Astrocyte (in vitro differentiated cells and primary cell): ENCODE measurements around the gene CLEC2D. TPM values are rescaled to one million over a fixed set of nuclear protein-coding genes. Genes with fewer than 3 reads are reported as not detected.
A peak's percentile ranks its signal among the peaks of the same experiment; 100 is the strongest.

ENCODE experiments used
- DNase-seq: peaks from one replicate; pipeline ENCODE4 v3.0.0-alpha.2; 2010; ENCODE audit warnings: low read depth
- FAIRE-seq: peaks from 2 replicates; lab custom pipeline; 2011; peaks lifted over from hg19 to GRCh38; lab: Jason Lieb, UNC
- H2AFZ ChIP-seq: 2 replicates; pipeline ENCODE4 v1.6.0; 2012; ENCODE audit warnings: low read depth, low read length, inconsistent platforms
- H3K27ac ChIP-seq: 2 replicates; pipeline ENCODE4 v1.5.1; 2011; ENCODE audit warnings: low read depth, low read length, inconsistent platforms
- H3K27me3 ChIP-seq: 2 replicates; pipeline ENCODE4 v1.6.0; 2011; ENCODE audit warnings: low read length, inconsistent platforms; ENCODE audit not compliant: insufficient read depth
- H3K36me3 ChIP-seq: 2 replicates; pipeline ENCODE4 v1.5.1; 2011; ENCODE audit warnings: low read length, inconsistent platforms; ENCODE audit not compliant: insufficient read depth
- H3K4me1 ChIP-seq: 2 replicates; pipeline ENCODE4 v1.5.1; 2011; ENCODE audit warnings: low read length, inconsistent platforms; ENCODE audit not compliant: insufficient read depth
- H3K4me2 ChIP-seq: 2 replicates; pipeline ENCODE4 v1.6.0; 2012; ENCODE audit warnings: low read length, inconsistent platforms
- H3K4me3 ChIP-seq: 2 replicates; pipeline ENCODE4 v1.5.1; 2011; ENCODE audit warnings: low read depth, mild to moderate bottlenecking, low read length, inconsistent platforms; ENCODE audit not compliant: insufficient read depth
- H3K79me2 ChIP-seq: 2 replicates; pipeline ENCODE4 v1.6.0; 2012; ENCODE audit warnings: mild to moderate bottlenecking, low read length, inconsistent platforms; ENCODE audit not compliant: insufficient read depth
- H3K9ac ChIP-seq: 2 replicates; pipeline ENCODE4 v1.6.0; 2012; ENCODE audit warnings: mild to moderate bottlenecking, low read length, inconsistent platforms
- H3K9me3 ChIP-seq: 2 replicates; pipeline ENCODE4 v1.5.1; 2012; ENCODE audit warnings: low read depth, mild to moderate bottlenecking, low read length, inconsistent platforms; ENCODE audit not compliant: insufficient read depth
- H4K20me1 ChIP-seq: 2 replicates; pipeline ENCODE4 v1.6.0; 2012; ENCODE audit warnings: low read length, inconsistent platforms; ENCODE audit not compliant: insufficient read depth
- H3K27ac Mint-ChIP-seq: one replicate; pipeline ENCODE4 v1.8.0; 2021; ENCODE audit warnings: mild to moderate bottlenecking, mixed read lengths; ENCODE audit not compliant: unreplicated experiment
- H3K27me3 Mint-ChIP-seq: one replicate; pipeline ENCODE4 v1.8.0; 2021; ENCODE audit warnings: low read depth, mixed read lengths; ENCODE audit not compliant: unreplicated experiment
- H3K36me3 Mint-ChIP-seq: one replicate; pipeline ENCODE4 v1.8.0; 2021; ENCODE audit warnings: low read depth, mixed read lengths; ENCODE audit not compliant: unreplicated experiment
- H3K4me1 Mint-ChIP-seq: one replicate; pipeline ENCODE4 v1.8.0; 2021; ENCODE audit warnings: low read depth, mixed read lengths; ENCODE audit not compliant: unreplicated experiment
- H3K4me3 Mint-ChIP-seq: one replicate; pipeline ENCODE4 v1.8.0; 2021; ENCODE audit warnings: mild to moderate bottlenecking, moderate library complexity, mixed read lengths; ENCODE audit not compliant: unreplicated experiment
- H3K9me3 Mint-ChIP-seq: one replicate; pipeline ENCODE4 v1.8.0; 2021; ENCODE audit warnings: mild to moderate bottlenecking, mixed read lengths; ENCODE audit not compliant: unreplicated experiment
- CTCF ChIP-seq: IDR thresholded peaks from 2 replicates; pipeline ENCODE4 v1.5.1; 2011; ENCODE audit warnings: low read depth, mild to moderate bottlenecking, inconsistent platforms, low read length, moderate library complexity; ENCODE audit not compliant: insufficient read depth
- EZH2 ChIP-seq: IDR thresholded peaks from 2 replicates; pipeline ENCODE4 v1.6.1; 2012; ENCODE audit warnings: mild to moderate bottlenecking, low read length, inconsistent platforms; ENCODE audit not compliant: insufficient read depth
- total RNA-seq: library from RNA; stranded (reverse); gene quantifications from 2 replicates; pipeline ENCODE4 v1.2.1, GENCODE V29; 2021

CLEC2D gene
- total RNA-seq, 1 donor from 2014 or later = 4.7 TPM

- no peaks in the 10 kb centered on the region for H3K27me3 ChIP-seq
- no peak overlapping the region for H3K4me2 ChIP-seq
- H2AFZ ChIP-seq = peak overlapping the region; percentile 43
- no peaks in the 10 kb centered on the region for H3K79me2 ChIP-seq
- no peaks in the 10 kb centered on the region for H3K4me1 ChIP-seq
- H3K27me3 Mint-ChIP-seq = no peaks in the 10 kb centered on the region
- peak; percentile 23 for DNase-seq
- TF ChIP-seq EZH2 (no peak), CTCF (peak; percentile 84)
- H3K4me3 ChIP-seq = no peak overlapping the region
- no peaks in the 10 kb centered on the region for H3K9me3 Mint-ChIP-seq
- no peak overlapping the region for H3K9ac ChIP-seq
- no peaks in the 10 kb centered on the region for H3K9me3 ChIP-seq
- peak overlapping the region; percentile 12 for H3K27ac Mint-ChIP-seq
- peaks cover 1% of the 10 kb centered on the region for H3K36me3 Mint-ChIP-seq
- H3K4me1 Mint-ChIP-seq = peaks cover 22% of the 10 kb centered on the region
- FAIRE-seq = no peak
- H3K27ac ChIP-seq = no peak overlapping the region
- H3K36me3 ChIP-seq = no peaks in the 10 kb centered on the region
- H3K4me3 Mint-ChIP-seq = no peak overlapping the region
- H4K20me1 ChIP-seq = no peaks in the 10 kb centered on the region
These were observed 38.6 kb downstream of the CLEC2D start for GRCh38 chr12:9707864-9708808.

DNA sequence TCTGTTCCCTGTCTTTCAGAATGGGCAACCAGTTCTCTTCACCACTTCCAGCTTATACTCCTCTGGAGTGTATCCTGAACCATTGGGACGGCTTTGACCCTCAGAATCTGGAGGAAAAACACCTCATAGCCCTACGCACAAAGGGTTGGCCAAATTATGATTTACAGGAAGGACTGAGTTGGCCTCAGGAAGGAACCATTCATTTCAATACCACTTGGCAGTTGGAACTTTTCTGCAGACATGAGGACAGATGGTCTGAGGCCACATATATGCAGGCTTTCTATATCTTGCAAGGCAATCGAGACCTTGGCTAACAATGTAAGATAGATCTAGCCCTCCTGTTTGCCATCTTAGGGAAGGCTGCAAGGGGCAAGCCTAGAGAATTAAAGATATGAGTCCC, 39.3 kb downstream of the CLEC2D start:
- no peaks in the 10 kb centered on the region for H3K4me1 ChIP-seq
- DNase-seq = no peak
- no peak for TF ChIP-seq CTCF
- TF ChIP-seq EZH2 = no peak
- H3K9ac ChIP-seq = no peak overlapping the region
- H3K79me2 ChIP-seq = no peaks in the 10 kb centered on the region
- no peaks in the 10 kb centered on the region for H4K20me1 ChIP-seq
- Mint-ChIP-seq H3K27me3 (no peaks in the 10 kb centered on the region), H3K36me3 (peaks cover 1% of the 10 kb centered on the region), H3K27ac (no peak overlapping the region), H3K4me1 (peaks cover 22% of the 10 kb centered on the region), H3K4me3 (no peak overlapping the region), H3K9me3 (no peaks in the 10 kb centered on the region)
- H3K4me2 ChIP-seq = no peak overlapping the region
- no peaks in the 10 kb centered on the region for H3K9me3 ChIP-seq
- FAIRE-seq = no peak
- H3K36me3 ChIP-seq = no peaks in the 10 kb centered on the region
- no peaks in the 10 kb centered on the region for H3K27me3 ChIP-seq
- H2AFZ ChIP-seq = no peak overlapping the region
- no peak overlapping the region for H3K27ac ChIP-seq
- no peak overlapping the region for H3K4me3 ChIP-seq
